Kidney epithelial cell (primary cell): ENCODE data around the gene DNASE2. TPM values are rescaled to one million over a fixed set of nuclear protein-coding genes. Genes with fewer than 3 reads are reported as not detected.
"Not testable (repeated sequence)": the region's sequence is repeated elsewhere in the genome, so short reads cannot be mapped to it uniquely, and the experiment has no call there.

Experiments
- DNase-seq: peaks from one replicate; pipeline ENCODE4 v3.0.0-alpha.2; 2010; ENCODE audit warnings: low read depth
- H3K27me3 ChIP-seq: 2 replicates; pipeline ENCODE4 v1.6.0; 2011; ENCODE audit warnings: low read length; ENCODE audit not compliant: control insufficient read depth, insufficient read depth
- H3K36me3 ChIP-seq: 2 replicates; pipeline ENCODE4 v1.5.1; 2011; ENCODE audit warnings: low read length; ENCODE audit not compliant: control insufficient read depth, insufficient read depth
- H3K4me3 ChIP-seq: 2 replicates; pipeline ENCODE4 v1.5.1; 2011; ENCODE audit warnings: low read depth, mild to moderate bottlenecking, control low read depth, low read length
- CTCF ChIP-seq: IDR thresholded peaks from 2 replicates; pipeline ENCODE4 v1.5.1; 2011; ENCODE audit warnings: mild to moderate bottlenecking, moderate library complexity, low read length, control low read depth, inconsistent platforms; ENCODE audit not compliant: insufficient read depth, poor library complexity, severe bottlenecking
- total RNA-seq: library from RNA; depleted of rRNA; stranded (reverse); fragments of >200 nt; gene quantifications from 2 replicates; pipeline ENCODE4 v1.2.3, GENCODE V29; 2015

The DNASE2 gene
- total RNA-seq, 1 donor from 2014 or later, result 38.5 TPM

- H3K27me3 ChIP-seq, result no peaks in the 10 kb centered on the region
- no peak overlapping the region for H3K4me3 ChIP-seq
- no peak for TF ChIP-seq CTCF
- no peak for DNase-seq
- no peaks in the 10 kb centered on the region for H3K36me3 ChIP-seq
Observed at GRCh38 chr19:12918253-12918652, 37.0 kb upstream of the DNASE2 start.

- H3K4me3 ChIP-seq, H3K27me3 ChIP-seq, DNase-seq, H3K36me3 ChIP-seq: not testable (repeated sequence)
Observed at GRCh38 chr19:12915860-12916259, 34.6 kb upstream of the DNASE2 start.

GRCh38 chr19:12913851-12914690 is 32.8 kb upstream of the DNASE2 start:
- Histone ChIP-seq H3K36me3 (no peaks in the 10 kb centered on the region), H3K27me3 (no peaks in the 10 kb centered on the region), H3K4me3 (no peak overlapping the region)
- no peak for TF ChIP-seq CTCF
- DNase-seq, result no peak

GRCh38 chr19:12913011-12913561 is 31.8 kb upstream of the DNASE2 start:
- Histone ChIP-seq H3K4me3 (no peak overlapping the region), H3K27me3 (no peaks in the 10 kb centered on the region), H3K36me3 (no peaks in the 10 kb centered on the region)
- no peak for DNase-seq
- no peak for TF ChIP-seq CTCF

- Histone ChIP-seq H3K4me3 (no peak overlapping the region), H3K27me3 (no peaks in the 10 kb centered on the region), H3K36me3 (no peaks in the 10 kb centered on the region)
- no peak for TF ChIP-seq CTCF
- no peak for DNase-seq
Observed at GRCh38 chr19:12912571-12912970, 31.3 kb upstream of the DNASE2 start.

GRCh38 chr19:12907166-12907565 is 25.9 kb upstream of the DNASE2 start:
- H3K27me3 ChIP-seq, result no peaks in the 10 kb centered on the region
- DNase-seq, result no peak
- no peak for TF ChIP-seq CTCF

More at GRCh38 chr19:12907166-12907565, 25.9 kb upstream of the DNASE2 start:
- H3K36me3 ChIP-seq, result no peaks in the 10 kb centered on the region
- H3K4me3 ChIP-seq, result no peak overlapping the region
